Gastrocnemius medialis (tissue), 4 donors: Measurements from ENCODE around the gene TAF1C.
"Not testable (repeated sequence)": the region's sequence is repeated elsewhere in the genome, so short reads cannot be mapped to it uniquely, and the experiment has no call there.

Source experiments
- POLR2A ChIP-seq, 2 donors: fragments of 450-650 bp; IDR thresholded peaks; one replicate each; pipeline ENCODE4 v1.6.1; 2017; ENCODE audit warnings: antibody characterized with exemption in 2 of 2, mild to moderate bottlenecking in 2 of 2, moderate library complexity in 2 of 2
- TF ChIP-seq, protein P1 (sequence below), 5 experiments: fragments of 450-650 bp in 3 of 5; fragments of 200-600 bp in 2 of 5; sonication (generic) in 2 of 5; IDR thresholded peaks in 4 of 5; conservative IDR thresholded peaks in 1 of 5; 1 replicate in 4 of 5; 2 replicates in 1 of 5; pipeline ENCODE4 v1.5.1; 2016 to 2019; ENCODE audit warnings: antibody characterized with exemption in 5 of 5, mild to moderate bottlenecking in 3 of 5, moderate library complexity in 3 of 5

DNA sequence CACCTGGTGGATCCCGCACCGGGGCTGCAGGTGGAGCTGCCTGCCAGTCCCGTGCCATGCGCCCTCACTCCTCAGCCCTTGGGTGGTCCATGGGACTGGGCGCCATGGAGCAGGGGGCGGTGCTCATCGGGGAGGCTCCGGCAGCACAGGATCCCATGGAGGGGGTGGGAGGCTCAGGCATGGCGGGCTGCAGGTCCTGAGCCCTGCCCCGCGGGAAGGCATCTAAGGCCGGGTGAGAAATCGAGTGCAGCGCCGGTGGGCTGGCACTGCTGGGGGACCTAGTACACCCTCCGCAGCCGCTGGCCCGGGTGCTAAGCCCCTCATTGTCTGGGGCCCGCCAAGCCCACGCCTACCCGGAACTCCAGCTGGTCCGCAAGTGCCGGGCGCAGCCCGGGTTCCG, 17.7 kb upstream of the TAF1C start:
- TF ChIP-seq, protein P1, sequence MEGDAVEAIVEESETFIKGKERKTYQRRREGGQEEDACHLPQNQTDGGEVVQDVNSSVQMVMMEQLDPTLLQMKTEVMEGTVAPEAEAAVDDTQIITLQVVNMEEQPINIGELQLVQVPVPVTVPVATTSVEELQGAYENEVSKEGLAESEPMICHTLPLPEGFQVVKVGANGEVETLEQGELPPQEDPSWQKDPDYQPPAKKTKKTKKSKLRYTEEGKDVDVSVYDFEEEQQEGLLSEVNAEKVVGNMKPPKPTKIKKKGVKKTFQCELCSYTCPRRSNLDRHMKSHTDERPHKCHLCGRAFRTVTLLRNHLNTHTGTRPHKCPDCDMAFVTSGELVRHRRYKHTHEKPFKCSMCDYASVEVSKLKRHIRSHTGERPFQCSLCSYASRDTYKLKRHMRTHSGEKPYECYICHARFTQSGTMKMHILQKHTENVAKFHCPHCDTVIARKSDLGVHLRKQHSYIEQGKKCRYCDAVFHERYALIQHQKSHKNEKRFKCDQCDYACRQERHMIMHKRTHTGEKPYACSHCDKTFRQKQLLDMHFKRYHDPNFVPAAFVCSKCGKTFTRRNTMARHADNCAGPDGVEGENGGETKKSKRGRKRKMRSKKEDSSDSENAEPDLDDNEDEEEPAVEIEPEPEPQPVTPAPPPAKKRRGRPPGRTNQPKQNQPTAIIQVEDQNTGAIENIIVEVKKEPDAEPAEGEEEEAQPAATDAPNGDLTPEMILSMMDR (IDR thresholded peaks at IDR 0.05 in 4 of 5, conservative IDR thresholded peaks at IDR 0.05 in 1 of 5) = not testable (repeated sequence)
- TF ChIP-seq POLR2A (IDR thresholded peaks at IDR 0.05) = not testable (repeated sequence)
